Endodermal cell (in vitro differentiated cells): ENCODE results near the gene KLHL25. TPM values are rescaled to one million over a fixed set of nuclear protein-coding genes. Genes with fewer than 3 reads are reported as not detected.

ENCODE experiments used
- DNase-seq: peaks from one replicate; pipeline ENCODE4 v3.0.0-alpha.2; 2017
- H3K27ac ChIP-seq: 2 replicates; pipeline ENCODE4 v1.5.1; 2013; ENCODE audit warnings: mild to moderate bottlenecking, low read depth, low read length, moderate library complexity
- H3K27me3 ChIP-seq: 2 replicates; pipeline ENCODE4 v1.6.1; 2013; ENCODE audit warnings: mild to moderate bottlenecking, low read length, moderate library complexity; ENCODE audit not compliant: insufficient read depth, control insufficient read depth, poor library complexity, severe bottlenecking
- H3K36me3 ChIP-seq: 2 replicates; pipeline ENCODE4 v1.7.0; 2013; ENCODE audit warnings: mild to moderate bottlenecking, low read length, moderate library complexity; ENCODE audit not compliant: control insufficient read depth, insufficient read depth
- H3K4me1 ChIP-seq: one replicate; pipeline ENCODE4 v1.7.0; 2013; ENCODE audit warnings: low read length; ENCODE audit not compliant: control insufficient read depth, insufficient read depth
- H3K4me3 ChIP-seq: 2 replicates; pipeline ENCODE4 v1.5.1; 2013; ENCODE audit warnings: mild to moderate bottlenecking, low read length, moderate library complexity
- H3K9ac ChIP-seq: 2 replicates; pipeline ENCODE4 v1.6.1; 2013; ENCODE audit warnings: mild to moderate bottlenecking, low read length, moderate library complexity; ENCODE audit not compliant: poor library complexity, severe bottlenecking; ENCODE audit errors: extremely low read depth
- H3K9me3 ChIP-seq: 2 replicates; pipeline ENCODE4 v1.6.1; 2013; ENCODE audit warnings: mild to moderate bottlenecking, low read length, moderate library complexity; ENCODE audit not compliant: control insufficient read depth
- H3K27ac Mint-ChIP-seq: 2 replicates; pipeline ENCODE4 v1.8.0; 2020; ENCODE audit warnings: mixed read lengths
- H3K27me3 Mint-ChIP-seq: 2 replicates; pipeline ENCODE4 v1.8.0; 2021; ENCODE audit warnings: mild to moderate bottlenecking, mixed read lengths; ENCODE audit not compliant: insufficient read depth
- H3K36me3 Mint-ChIP-seq: 2 replicates; pipeline ENCODE4 v1.8.0; 2020; ENCODE audit warnings: low read depth, mixed read lengths
- H3K4me1 Mint-ChIP-seq: 2 replicates; pipeline ENCODE4 v1.8.0; 2020; ENCODE audit warnings: mixed read lengths
- H3K4me3 Mint-ChIP-seq: 2 replicates; pipeline ENCODE4 v1.8.0; 2020; ENCODE audit warnings: mild to moderate bottlenecking, moderate library complexity, mixed read lengths
- H3K9me3 Mint-ChIP-seq: 2 replicates; pipeline ENCODE4 v1.8.0; 2020; ENCODE audit warnings: mild to moderate bottlenecking, mixed read lengths
- CTCF ChIP-seq: fragments of 200-600 bp; sonication (generic); conservative IDR thresholded peaks from 2 replicates; pipeline ENCODE4 v1.5.0; 2021; ENCODE audit warnings: antibody characterized with exemption, mild to moderate bottlenecking
- WGBS, 2 experiments: methylation state at CpG; one replicate each; pipeline versions ENCODE4 v1.1.5 to v1.1.7; 2013; ENCODE audit warnings: missing lambda C conversion rate in 2 of 2, mixed read lengths in 1 of 2; ENCODE audit not compliant: insufficient coverage in 1 of 2, insufficient read length in 1 of 2; 5-methylcytosine and 5-hydroxymethylcytosine counted together
- total RNA-seq, 2 donors: library from RNA; stranded (reverse); fragmentation: NEBNext Ultra II Directional in 1 of 2; extraction: Animal tissue kit (Norgen Biotek cat#: 25700) in 1 of 2; gene quantifications; 2 replicates in 1 of 2; 3 replicates in 1 of 2; pipeline ENCODE4 v1.2.1, GENCODE V29; 2021

The KLHL25 gene
- total RNA-seq, 2 donors from 2014 or later: 13.3 TPM

GRCh38 chr15:85828126-85828525 lies 33.4 kb upstream of the KLHL25 start:
- H3K9me3 Mint-ChIP-seq: no peaks in the 10 kb centered on the region
- H3K9ac ChIP-seq: no peak overlapping the region
- no peaks in the 10 kb centered on the region for H3K36me3 Mint-ChIP-seq
- no peak overlapping the region for H3K27ac Mint-ChIP-seq
- no peak overlapping the region for H3K4me3 Mint-ChIP-seq
- no peaks in the 10 kb centered on the region for H3K27me3 Mint-ChIP-seq
- no peak overlapping the region for H3K27ac ChIP-seq
- no peak overlapping the region for H3K4me3 ChIP-seq
- H3K36me3 ChIP-seq: no peaks in the 10 kb centered on the region
- TF ChIP-seq CTCF: no peak
- H3K9me3 ChIP-seq: no peaks in the 10 kb centered on the region
- no peaks in the 10 kb centered on the region for H3K27me3 ChIP-seq
- H3K4me1 ChIP-seq: no peaks in the 10 kb centered on the region
- 92% methylated on average over 1 of the region's 1 CpG; no CpG with 5 or more reads in 1 of the 2 experiments for WGBS, 2 experiments
- DNase-seq: peak; percentile 9
- peaks cover 1% of the 10 kb centered on the region for H3K4me1 Mint-ChIP-seq

DNA sequence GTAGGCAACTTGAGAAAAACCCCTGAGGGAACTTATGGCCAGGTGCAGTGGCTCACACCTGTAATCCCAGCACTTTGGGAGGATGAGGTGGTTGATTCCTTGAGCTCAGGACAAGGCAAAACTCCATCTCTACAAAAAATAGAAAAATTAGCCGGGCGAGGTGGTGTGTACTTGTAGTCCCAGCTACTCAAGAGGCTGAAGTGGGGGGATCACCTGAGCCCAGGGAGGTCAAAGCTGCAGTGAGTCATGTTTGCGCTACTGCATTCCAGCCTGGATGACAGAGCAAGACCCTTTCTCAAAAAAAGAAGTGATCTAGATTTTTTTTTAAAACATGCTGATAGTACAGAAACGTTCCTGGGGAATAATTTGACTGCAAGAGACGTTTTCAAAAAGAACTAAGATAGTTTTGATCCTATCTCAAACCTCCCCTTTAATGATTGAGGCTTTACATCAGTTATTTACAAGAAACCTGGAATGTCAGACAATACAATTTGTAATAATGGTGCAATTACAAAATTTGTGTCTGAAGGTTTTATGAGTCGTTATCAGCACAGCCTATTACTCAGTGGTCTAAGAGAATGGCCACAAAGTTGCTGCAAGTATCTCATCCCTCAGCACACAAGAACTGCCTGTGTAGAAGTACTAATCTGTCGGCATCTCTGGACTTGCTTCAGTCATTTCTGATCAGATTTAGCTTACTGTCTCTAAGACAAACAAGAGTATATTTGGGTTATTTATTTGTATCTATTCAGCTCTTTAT lies 32.2 kb upstream of the KLHL25 start:
- no peak overlapping the region for H3K27ac ChIP-seq
- no peaks in the 10 kb centered on the region for H3K9me3 ChIP-seq
- 79 to 82% methylated on average over 2 to 7 of the region's 7 CpGs for WGBS, 2 experiments
- peak; percentile 19 for DNase-seq
- Mint-ChIP-seq H3K36me3 (no peaks in the 10 kb centered on the region), H3K9me3 (no peaks in the 10 kb centered on the region), H3K27me3 (no peaks in the 10 kb centered on the region), H3K4me3 (no peak overlapping the region), H3K4me1 (peaks cover 1% of the 10 kb centered on the region), H3K27ac (no peak overlapping the region)
- no peak overlapping the region for H3K4me3 ChIP-seq
- no peaks in the 10 kb centered on the region for H3K36me3 ChIP-seq
- H3K4me1 ChIP-seq: no peaks in the 10 kb centered on the region
- TF ChIP-seq CTCF: no peak
- no peaks in the 10 kb centered on the region for H3K27me3 ChIP-seq
- H3K9ac ChIP-seq: no peak overlapping the region

GRCh38 chr15:85825719-85826118 lies 31.0 kb upstream of the KLHL25 start:
- Mint-ChIP-seq H3K27ac (no peak overlapping the region), H3K4me1 (peaks cover 1% of the 10 kb centered on the region), H3K4me3 (no peak overlapping the region), H3K27me3 (no peaks in the 10 kb centered on the region), H3K9me3 (no peaks in the 10 kb centered on the region), H3K36me3 (no peaks in the 10 kb centered on the region)
- Histone ChIP-seq H3K36me3 (no peaks in the 10 kb centered on the region), H3K4me1 (no peaks in the 10 kb centered on the region), H3K27me3 (no peaks in the 10 kb centered on the region), H3K9me3 (no peaks in the 10 kb centered on the region), H3K27ac (no peak overlapping the region), H3K4me3 (no peak overlapping the region), H3K9ac (no peak overlapping the region)
- peak; percentile 35 for DNase-seq
- 67 to 88% methylated on average over 2 of the region's 2 CpGs for WGBS, 2 experiments
- TF ChIP-seq CTCF: no peak
